GM19023 (cell line): ENCODE measurements around the gene ZNF330.
"Not testable (repeated sequence)": the region's sequence is repeated elsewhere in the genome, so short reads cannot be mapped to it uniquely, and the experiment has no call there.

ENCODE experiments used
- ATAC-seq: cut with Tn5 transposase; IDR thresholded peaks from one replicate; pipeline ENCODE4 v1.9.1; 2021; ENCODE audit warnings: mild to moderate bottlenecking, moderate library complexity; ENCODE audit not compliant: unreplicated experiment

The ZNF330 gene

GRCh38 chr4:141220691-141221659 lies at the start of gene ZNF330:
Gene ZNF330, plus strand, starts transcription at chr4:141220895. Its CDS starts 1,477 bp downstream, at chr4:141222372.
- peak; percentile 91 for ATAC-seq

GRCh38 chr4:141174457-141174856 lies 46.2 kb upstream of the ZNF330 start:
- no peak for ATAC-seq

GRCh38 chr4:141177171-141177570 lies 43.5 kb upstream of the ZNF330 start:
- ATAC-seq = no peak

- ATAC-seq = no peak
These were observed 41.0 kb upstream of the ZNF330 start for GRCh38 chr4:141179474-141180373.

GRCh38 chr4:141180991-141181761 lies 39.5 kb upstream of the ZNF330 start:
- no peak for ATAC-seq

- not testable (repeated sequence) for ATAC-seq
These were observed 37.2 kb upstream of the ZNF330 start for GRCh38 chr4:141183491-141183890.

GRCh38 chr4:141192564-141192963 lies 28.1 kb upstream of the ZNF330 start:
- no peak for ATAC-seq

GRCh38 chr4:141193516-141194034 lies 27.1 kb upstream of the ZNF330 start:
- ATAC-seq = no peak

- ATAC-seq = no peak
These were observed 25.5 kb upstream of the ZNF330 start for GRCh38 chr4:141195095-141195707.

- ATAC-seq = no peak
These were observed 24.3 kb upstream of the ZNF330 start for GRCh38 chr4:141196227-141196933.

GRCh38 chr4:141207961-141208360 lies 12.7 kb upstream of the ZNF330 start:
- no peak for ATAC-seq

GRCh38 chr4:141210168-141210567 lies 10.5 kb upstream of the ZNF330 start:
- no peak for ATAC-seq

- no peak for ATAC-seq
These were observed 7.1 kb upstream of the ZNF330 start for GRCh38 chr4:141213550-141213991.

- no peak for ATAC-seq
These were observed 5.7 kb upstream of the ZNF330 start for GRCh38 chr4:141215030-141215429.

GRCh38 chr4:141216002-141216761 lies 4.5 kb upstream of the ZNF330 start:
- no peak for ATAC-seq

- ATAC-seq = peak; percentile 5
These were observed 424 bp upstream of the ZNF330 start for GRCh38 chr4:141220271-141220670.

GRCh38 chr4:141223418-141223817 lies 2.7 kb downstream of the ZNF330 start:
- ATAC-seq = no peak

- ATAC-seq = not testable (repeated sequence)
These were observed 6.6 kb downstream of the ZNF330 start for GRCh38 chr4:141227280-141227679.
